Measurements from ENCODE around the gene MFAP3L.
"Not testable (repeated sequence)": the region's sequence is repeated elsewhere in the genome, so short reads cannot be mapped to it uniquely, and the experiment has no call there.

The MFAP3L gene

GRCh38 chr4:169943601-169944000 lies 82.6 kb downstream of the MFAP3L start:
- DNase-seq (ENCODE audit: low read depth in 1 of 2, low spot score in 1 of 2), result not testable (repeated sequence)

- no peak for DNase-seq (ENCODE audit: low read depth in 1 of 2, low spot score in 1 of 2)
Observed at GRCh38 chr4:169941141-169941540, 85.1 kb downstream of the MFAP3L start.

GRCh38 chr4:169940460-169940859 lies 85.7 kb downstream of the MFAP3L start:
- DNase-seq (ENCODE audit: low read depth in 1 of 2, low spot score in 1 of 2), result no peak
